Measurements from ENCODE around the gene ARSB.

DNA sequence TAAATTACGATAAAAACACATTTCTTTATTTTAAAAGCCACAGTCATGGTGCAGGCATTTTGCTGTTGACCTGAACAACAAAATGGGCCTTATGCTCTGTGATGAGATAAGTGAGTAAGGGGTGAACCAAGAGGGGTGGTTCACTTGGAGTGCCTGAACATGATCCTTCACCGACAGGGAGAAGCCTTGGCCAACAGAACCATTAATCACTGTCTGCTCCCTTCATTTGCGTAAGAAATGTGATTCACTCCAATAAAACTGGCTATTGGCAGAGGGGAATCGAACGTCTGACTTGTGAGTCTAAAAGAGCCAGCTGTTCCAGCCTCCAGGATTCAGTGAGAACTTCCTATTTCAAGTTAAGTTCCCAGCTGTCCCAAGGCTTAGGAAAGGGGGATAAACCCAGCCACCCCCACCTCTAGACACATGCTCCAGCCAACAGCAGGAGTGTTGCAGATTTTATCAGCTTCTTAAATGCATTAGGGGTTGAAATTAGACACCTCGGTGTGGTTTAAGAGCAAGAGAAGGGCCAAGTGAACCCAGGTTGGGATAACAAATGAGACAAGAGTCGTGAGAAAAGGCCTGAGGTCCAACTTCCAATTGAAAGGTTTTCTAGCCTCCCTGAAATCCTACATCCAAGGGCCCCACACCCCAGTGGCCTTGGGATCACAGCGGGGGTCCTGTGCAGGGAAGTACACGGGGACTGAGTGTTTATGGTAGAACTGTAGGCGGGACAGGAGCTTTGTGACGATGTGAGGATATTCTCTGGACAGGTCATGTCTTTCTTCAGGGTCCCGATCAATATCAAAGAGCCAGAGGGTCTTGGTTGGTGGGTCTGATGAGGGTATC is 205.1 kb downstream of the ARSB start:
- TF ChIP-seq CTCF (IDR thresholded peaks at IDR 0.05) (no peak), POLR2A (IDR thresholded peaks at IDR 0.05; ENCODE audit: low read length) (no peak)

All from A549 (cell line).